K562 (cell line): Measurements from ENCODE around the gene CELSR3. TPM values are rescaled to one million over a fixed set of nuclear protein-coding genes. Genes with fewer than 3 reads are reported as not detected.

ENCODE experiments used
- CAMTA2 ChIP-seq: fragments of 250-450 bp; sonication (Bioruptor Pico); conservative IDR thresholded peaks from 2 replicates; pipeline ENCODE4 v1.5.1; 2022
- FOXP1 ChIP-seq: sonication (generic); formaldehyde crosslinking; IDR thresholded peaks from 2 replicates; pipeline ENCODE4 v1.8.0; 2022; ENCODE audit warnings: mild to moderate bottlenecking, missing genetic modification reagents
- GABPB1 ChIP-seq: sonication (generic); formaldehyde crosslinking; IDR thresholded peaks from 2 replicates; pipeline ENCODE4 v1.8.0; 2022; ENCODE audit warnings: mild to moderate bottlenecking, missing genetic modification reagents
- NR4A1 ChIP-seq, 2 experiments: fragments of 250-450 bp in 1 of 2; fragments of 450-650 bp in 1 of 2; sonication (Bioruptor Pico) in 1 of 2; IDR thresholded peaks; 2 replicates each; pipeline versions ENCODE4 v1.4.0 to v1.6.1; 2016 to 2020; ENCODE audit warnings: mild to moderate bottlenecking in 2 of 2, missing compliant biosample characterization in 1 of 2, missing genetic modification characterization in 1 of 2, moderate library complexity in 1 of 2
- PHTF2 ChIP-seq: fragments of 250-450 bp; sonication (Bioruptor Pico); IDR thresholded peaks from 2 replicates; pipeline ENCODE4 v1.5.0; 2021; ENCODE audit warnings: mild to moderate bottlenecking
- PML ChIP-seq: IDR thresholded peaks from 2 replicates; pipeline ENCODE4 v1.6.1; 2012; ENCODE audit warnings: low read length, inconsistent platforms
- PRMT5 ChIP-seq: sonication (generic); formaldehyde crosslinking; IDR thresholded peaks from 2 replicates; pipeline ENCODE4 v1.5.0; 2020; ENCODE audit warnings: missing genetic modification reagents
- SIN3A ChIP-seq, 2 experiments: fragments of 150-350 bp in 1 of 2; IDR thresholded peaks; 2 replicates each; pipeline ENCODE4 v1.6.1; 2011 to 2016; ENCODE audit warnings: borderline replicate concordance in 2 of 2, low read depth in 2 of 2, low read length in 2 of 2, mild to moderate bottlenecking in 2 of 2, moderate library complexity in 2 of 2; ENCODE audit not compliant: control insufficient read depth in 1 of 2
- SREBF1 ChIP-seq: fragments of 150-350 bp; IDR thresholded peaks from 2 replicates; pipeline ENCODE4 v1.6.1; 2014; ENCODE audit warnings: antibody characterized with exemption, low read depth, low read length, borderline replicate concordance
- TGIF2 ChIP-seq: sonication (generic); formaldehyde crosslinking; IDR thresholded peaks from 2 replicates; pipeline ENCODE4 v1.8.1; 2022; ENCODE audit warnings: mild to moderate bottlenecking, missing genetic modification reagents, moderate library complexity
- WHSC1 ChIP-seq: IDR thresholded peaks from one replicate; pipeline ENCODE4 v1.6.1; 2012; ENCODE audit warnings: low read length, control low read depth, inconsistent platforms
- ZNF175 ChIP-seq: fragments of 200-800 bp; sonication (Bioruptor generic); IDR thresholded peaks from 2 replicates; pipeline ENCODE4 v1.6.1; 2016; ENCODE audit warnings: low read depth, mild to moderate bottlenecking, missing genetic modification characterization, missing compliant biosample characterization
- ZNF263 ChIP-seq: sonication (generic); formaldehyde crosslinking; IDR thresholded peaks from 2 replicates; pipeline ENCODE4 v1.8.0; 2022; ENCODE audit warnings: mild to moderate bottlenecking, missing genetic modification reagents, borderline replicate concordance
- ZNF668 ChIP-seq: fragments of 250-450 bp; sonication (Bioruptor Pico); IDR thresholded peaks from 2 replicates; pipeline ENCODE4 v1.8.0; 2022; ENCODE audit warnings: mild to moderate bottlenecking, inconsistent platforms
- polyA plus RNA-seq, 8 experiments: library from polyadenylated mRNA; depleted of rRNA in 4 of 8; stranded (reverse) in 5 of 8; unstranded in 3 of 8; fragments of >200 nt; fragmentation: Nextera tagmentation in 2 of 8; fragmentation: Illumina TruSeq in 1 of 8; extraction: Ambion mirVana in 2 of 8; extraction: Trizol in 1 of 8; gene quantifications; 2 replicates each; pipeline versions ENCODE4 v1.2.1 to v1.2.3, GENCODE V29; 2011 to 2014; ENCODE audit warnings: inconsistent platforms in 1 of 8, missing spikeins in 1 of 8
- total RNA-seq, 7 experiments: library from RNA; depleted of rRNA in 6 of 7; stranded (reverse); fragments of >200 nt in 6 of 7; fragmentation: Illumina TruSeq in 2 of 7; extraction: Trizol in 2 of 7; gene quantifications; 2 replicates each; pipeline versions ENCODE4 v1.2.1 to v1.2.3, GENCODE V29; 2011 to 2021; ENCODE audit warnings: low replicate concordance in 1 of 7
- TF ChIP-seq, protein P1 (sequence below): sonication (generic); formaldehyde crosslinking; IDR thresholded peaks from 2 replicates; pipeline ENCODE4 v1.8.1; 2023; ENCODE audit warnings: missing genetic modification reagents, mild to moderate bottlenecking, borderline replicate concordance
- TF ChIP-seq, protein P2 (sequence below): fragments of 450-650 bp; IDR thresholded peaks from 2 replicates; pipeline ENCODE4 v1.6.1; 2018; ENCODE audit not compliant: partially characterized antibody
- TF ChIP-seq, protein P3 (sequence below): fragments of 200-800 bp; sonication (Bioruptor generic); IDR thresholded peaks from 2 replicates; pipeline ENCODE4 v1.6.1; 2017; ENCODE audit warnings: missing genetic modification characterization, missing compliant biosample characterization

Gene CELSR3
- total and polyA plus RNA-seq, 9 of the 15 experiments (the other 6 are each of a cell fraction or from before 2014, with no cell fraction given) = 0.10 to 2.7 (median 0.76) TPM

DNA sequence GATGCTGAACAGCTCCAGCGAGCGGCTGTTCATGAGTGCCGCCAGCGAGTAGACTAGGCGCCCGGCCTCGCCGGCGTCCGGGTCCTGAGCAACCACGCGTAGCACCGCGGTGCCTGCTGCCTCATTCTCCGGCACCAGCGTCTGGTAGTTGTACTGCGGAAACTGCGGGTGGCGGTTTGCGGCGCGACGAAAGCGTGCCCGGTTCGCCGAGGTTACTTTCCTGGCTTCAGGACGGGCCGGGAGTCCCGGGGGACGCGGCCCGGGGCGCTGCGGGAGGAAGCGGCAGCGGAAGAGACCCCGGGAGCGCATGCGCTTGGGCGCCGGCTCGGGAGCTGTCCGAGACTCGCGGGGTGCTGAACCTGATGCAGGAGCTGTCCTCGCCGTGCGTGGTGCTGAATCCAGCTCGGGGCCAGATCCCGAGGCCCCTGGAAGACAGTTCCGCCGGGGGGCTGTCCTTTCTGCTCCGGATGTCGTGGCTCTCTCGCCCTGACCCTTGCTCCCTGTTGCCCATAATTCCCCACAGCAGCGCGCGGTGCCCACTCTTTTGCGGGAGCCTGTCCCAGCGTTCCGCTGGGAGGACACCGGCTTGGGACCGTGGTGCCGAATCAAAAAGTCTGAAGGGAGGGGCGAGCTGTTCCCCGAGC, 1.1 kb downstream of the CELSR3 start (continued):
- TF ChIP-seq, protein P1, sequence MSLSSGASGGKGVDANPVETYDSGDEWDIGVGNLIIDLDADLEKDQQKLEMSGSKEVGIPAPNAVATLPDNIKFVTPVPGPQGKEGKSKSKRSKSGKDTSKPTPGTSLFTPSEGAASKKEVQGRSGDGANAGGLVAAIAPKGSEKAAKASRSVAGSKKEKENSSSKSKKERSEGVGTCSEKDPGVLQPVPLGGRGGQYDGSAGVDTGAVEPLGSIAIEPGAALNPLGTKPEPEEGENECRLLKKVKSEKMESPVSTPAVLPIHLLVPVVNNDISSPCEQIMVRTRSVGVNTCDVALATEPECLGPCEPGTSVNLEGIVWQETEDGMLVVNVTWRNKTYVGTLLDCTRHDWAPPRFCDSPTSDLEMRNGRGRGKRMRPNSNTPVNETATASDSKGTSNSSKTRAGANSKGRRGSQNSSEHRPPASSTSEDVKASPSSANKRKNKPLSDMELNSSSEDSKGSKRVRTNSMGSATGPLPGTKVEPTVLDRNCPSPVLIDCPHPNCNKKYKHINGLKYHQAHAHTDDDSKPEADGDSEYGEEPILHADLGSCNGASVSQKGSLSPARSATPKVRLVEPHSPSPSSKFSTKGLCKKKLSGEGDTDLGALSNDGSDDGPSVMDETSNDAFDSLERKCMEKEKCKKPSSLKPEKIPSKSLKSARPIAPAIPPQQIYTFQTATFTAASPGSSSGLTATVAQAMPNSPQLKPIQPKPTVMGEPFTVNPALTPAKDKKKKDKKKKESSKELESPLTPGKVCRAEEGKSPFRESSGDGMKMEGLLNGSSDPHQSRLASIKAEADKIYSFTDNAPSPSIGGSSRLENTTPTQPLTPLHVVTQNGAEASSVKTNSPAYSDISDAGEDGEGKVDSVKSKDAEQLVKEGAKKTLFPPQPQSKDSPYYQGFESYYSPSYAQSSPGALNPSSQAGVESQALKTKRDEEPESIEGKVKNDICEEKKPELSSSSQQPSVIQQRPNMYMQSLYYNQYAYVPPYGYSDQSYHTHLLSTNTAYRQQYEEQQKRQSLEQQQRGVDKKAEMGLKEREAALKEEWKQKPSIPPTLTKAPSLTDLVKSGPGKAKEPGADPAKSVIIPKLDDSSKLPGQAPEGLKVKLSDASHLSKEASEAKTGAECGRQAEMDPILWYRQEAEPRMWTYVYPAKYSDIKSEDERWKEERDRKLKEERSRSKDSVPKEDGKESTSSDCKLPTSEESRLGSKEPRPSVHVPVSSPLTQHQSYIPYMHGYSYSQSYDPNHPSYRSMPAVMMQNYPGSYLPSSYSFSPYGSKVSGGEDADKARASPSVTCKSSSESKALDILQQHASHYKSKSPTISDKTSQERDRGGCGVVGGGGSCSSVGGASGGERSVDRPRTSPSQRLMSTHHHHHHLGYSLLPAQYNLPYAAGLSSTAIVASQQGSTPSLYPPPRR (CRISPR knock-in tag) = peak; percentile 97
- peak; percentile 99 to 100 for TF ChIP-seq SIN3A (IDR thresholded peaks at IDR 0.05; ENCODE audit: borderline replicate concordance in 2 of 2, control insufficient read depth in 1 of 2, low read depth in 2 of 2, low read length in 2 of 2)
- TF ChIP-seq FOXP1 (CRISPR knock-in tag) = peak; percentile 100
- TF ChIP-seq ZNF263 (CRISPR knock-in tag) = peak; percentile 94
- TF ChIP-seq ZNF175 (CRISPR knock-in tag) = peak; percentile 74
- no peak for TF ChIP-seq PHTF2 (CRISPR knock-in tag)
- no peak for TF ChIP-seq WHSC1
- TF ChIP-seq PRMT5 (CRISPR knock-in tag) = peak; percentile 99
- TF ChIP-seq ZNF668 = peak; percentile 59; the same call in 1 of the 2 replicates
- TF ChIP-seq TGIF2 (CRISPR knock-in tag) = peak; percentile 99
- TF ChIP-seq GABPB1 = peak; percentile 92
- TF ChIP-seq PML = no peak
- peak; percentile 81; the same call in 1 of the 2 replicates for TF ChIP-seq SREBF1
- TF ChIP-seq, protein P2, sequence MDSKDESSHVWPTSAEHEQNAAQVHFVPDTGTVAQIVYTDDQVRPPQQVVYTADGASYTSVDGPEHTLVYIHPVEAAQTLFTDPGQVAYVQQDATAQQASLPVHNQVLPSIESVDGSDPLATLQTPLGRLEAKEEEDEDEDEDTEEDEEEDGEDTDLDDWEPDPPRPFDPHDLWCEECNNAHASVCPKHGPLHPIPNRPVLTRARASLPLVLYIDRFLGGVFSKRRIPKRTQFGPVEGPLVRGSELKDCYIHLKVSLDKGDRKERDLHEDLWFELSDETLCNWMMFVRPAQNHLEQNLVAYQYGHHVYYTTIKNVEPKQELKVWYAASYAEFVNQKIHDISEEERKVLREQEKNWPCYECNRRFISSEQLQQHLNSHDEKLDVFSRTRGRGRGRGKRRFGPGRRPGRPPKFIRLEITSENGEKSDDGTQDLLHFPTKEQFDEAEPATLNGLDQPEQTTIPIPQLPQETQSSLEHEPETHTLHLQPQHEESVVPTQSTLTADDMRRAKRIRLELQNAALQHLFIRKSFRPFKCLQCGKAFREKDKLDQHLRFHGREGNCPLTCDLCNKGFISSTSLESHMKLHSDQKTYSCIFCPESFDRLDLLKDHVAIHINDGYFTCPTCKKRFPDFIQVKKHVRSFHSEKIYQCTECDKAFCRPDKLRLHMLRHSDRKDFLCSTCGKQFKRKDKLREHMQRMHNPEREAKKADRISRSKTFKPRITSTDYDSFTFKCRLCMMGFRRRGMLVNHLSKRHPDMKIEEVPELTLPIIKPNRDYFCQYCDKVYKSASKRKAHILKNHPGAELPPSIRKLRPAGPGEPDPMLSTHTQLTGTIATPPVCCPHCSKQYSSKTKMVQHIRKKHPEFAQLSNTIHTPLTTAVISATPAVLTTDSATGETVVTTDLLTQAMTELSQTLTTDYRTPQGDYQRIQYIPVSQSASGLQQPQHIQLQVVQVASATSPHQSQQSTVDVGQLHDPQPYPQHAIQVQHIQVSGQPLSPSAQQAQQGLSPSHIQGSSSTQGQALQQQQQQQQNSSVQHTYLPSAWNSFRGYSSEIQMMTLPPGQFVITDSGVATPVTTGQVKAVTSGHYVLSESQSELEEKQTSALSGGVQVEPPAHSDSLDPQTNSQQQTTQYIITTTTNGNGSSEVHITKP = peak; percentile 62
- no peak for TF ChIP-seq CAMTA2
- TF ChIP-seq NR4A1 (CRISPR knock-in tag; IDR thresholded peaks at IDR 0.05) = no peak
- peak; percentile 33; the same call in 1 of the 2 replicates for TF ChIP-seq NR4A1 (tag; IDR thresholded peaks at IDR 0.05)
- TF ChIP-seq, protein P3, sequence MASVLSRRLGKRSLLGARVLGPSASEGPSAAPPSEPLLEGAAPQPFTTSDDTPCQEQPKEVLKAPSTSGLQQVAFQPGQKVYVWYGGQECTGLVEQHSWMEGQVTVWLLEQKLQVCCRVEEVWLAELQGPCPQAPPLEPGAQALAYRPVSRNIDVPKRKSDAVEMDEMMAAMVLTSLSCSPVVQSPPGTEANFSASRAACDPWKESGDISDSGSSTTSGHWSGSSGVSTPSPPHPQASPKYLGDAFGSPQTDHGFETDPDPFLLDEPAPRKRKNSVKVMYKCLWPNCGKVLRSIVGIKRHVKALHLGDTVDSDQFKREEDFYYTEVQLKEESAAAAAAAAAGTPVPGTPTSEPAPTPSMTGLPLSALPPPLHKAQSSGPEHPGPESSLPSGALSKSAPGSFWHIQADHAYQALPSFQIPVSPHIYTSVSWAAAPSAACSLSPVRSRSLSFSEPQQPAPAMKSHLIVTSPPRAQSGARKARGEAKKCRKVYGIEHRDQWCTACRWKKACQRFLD (CRISPR knock-in tag) = peak; percentile 97
